CD8-positive, alpha-beta memory T cell (primary cell): ENCODE measurements around the gene PFKL. TPM values are rescaled to one million over a fixed set of nuclear protein-coding genes. Genes with fewer than 3 reads are reported as not detected.
A peak's percentile ranks its signal among the peaks of the same experiment; 100 is the strongest.

Experiments
- CTCF ChIA-PET: fragments of 350-600 bp; sonication (Branson Sonifier 250); formaldehyde crosslinking; loops from one replicate; lab custom pipeline; 2021; ENCODE audit warnings: antibody characterized with exemption; lab: Charles Lee
- POLR2A ChIA-PET: fragments of 350-600 bp; sonication (Branson Sonifier 250); formaldehyde crosslinking; loops from one replicate; lab custom pipeline; 2021; ENCODE audit warnings: antibody characterized with exemption; lab: Charles Lee
- DNase-seq, 5 donors: peaks; one replicate each; pipeline versions ENCODE4 v3.0.0 to v3.0.0-alpha.2; 2020 to 2022; ENCODE audit warnings: mixed read lengths in 1 of 5
- H3K27ac ChIP-seq: one replicate; pipeline ENCODE4 v1.7.0; 2013; ENCODE audit warnings: low read depth, mild to moderate bottlenecking, low read length, moderate library complexity
- H3K27me3 ChIP-seq: 2 replicates; pipeline ENCODE4 v1.7.0; 2013; ENCODE audit warnings: low read length, mild to moderate bottlenecking; ENCODE audit not compliant: insufficient read depth, poor library complexity, severe bottlenecking
- H3K36me3 ChIP-seq: 2 replicates; pipeline ENCODE4 v1.7.0; 2013; ENCODE audit warnings: mild to moderate bottlenecking, low read length, moderate library complexity; ENCODE audit not compliant: insufficient read depth
- H3K4me1 ChIP-seq: 2 replicates; pipeline ENCODE4 v1.7.0; 2013; ENCODE audit warnings: mild to moderate bottlenecking, low read length, moderate library complexity; ENCODE audit not compliant: insufficient read depth
- H3K4me3 ChIP-seq: 2 replicates; pipeline ENCODE4 v1.7.0; 2013; ENCODE audit warnings: mild to moderate bottlenecking, low read length
- H3K9me3 ChIP-seq: 2 replicates; pipeline ENCODE4 v1.7.0; 2013; ENCODE audit warnings: mild to moderate bottlenecking, low read length
- H3K27ac Mint-ChIP-seq, 8 donors: one replicate each; pipeline ENCODE4 v1.8.0; 2020 to 2021; ENCODE audit warnings: mixed read lengths in 8 of 8, mild to moderate bottlenecking in 6 of 8, inconsistent platforms in 3 of 8, moderate library complexity in 3 of 8
- H3K27me3 Mint-ChIP-seq, 2 donors: one replicate each; pipeline ENCODE4 v1.8.0; 2020 to 2021; ENCODE audit warnings: mixed read lengths in 2 of 2, mild to moderate bottlenecking in 1 of 2, moderate library complexity in 1 of 2
- H3K36me3 Mint-ChIP-seq, 3 donors: one replicate each; pipeline ENCODE4 v1.8.0; 2020 to 2021; ENCODE audit warnings: mixed read lengths in 3 of 3, inconsistent platforms in 1 of 3, mild to moderate bottlenecking in 1 of 3
- H3K4me1 Mint-ChIP-seq, 3 donors: one replicate each; pipeline ENCODE4 v1.8.0; 2020 to 2021; ENCODE audit warnings: mixed read lengths in 3 of 3, inconsistent platforms in 1 of 3, mild to moderate bottlenecking in 1 of 3
- H3K4me3 Mint-ChIP-seq, 7 donors: one replicate each; pipeline ENCODE4 v1.8.0; 2020 to 2021; ENCODE audit warnings: mixed read lengths in 7 of 7, mild to moderate bottlenecking in 6 of 7, moderate library complexity in 4 of 7, inconsistent platforms in 2 of 7
- H3K9me3 Mint-ChIP-seq, 5 donors: one replicate each; pipeline ENCODE4 v1.8.0; 2020 to 2022; ENCODE audit warnings: mixed read lengths in 5 of 5, mild to moderate bottlenecking in 3 of 5, moderate library complexity in 2 of 5, inconsistent platforms in 1 of 5
- polyA plus RNA-seq: library from polyadenylated mRNA; unstranded; fragments of 300-500 nt; fragmentation: Illumina TruSeq; gene quantifications from one replicate; pipeline ENCODE4 v1.2.3, GENCODE V29; 2021
- total RNA-seq, 2 experiments: library from RNA; stranded (reverse); gene quantifications; one replicate each; pipeline ENCODE4 v1.2.3, GENCODE V29; 2021

The PFKL gene
- total and polyA plus RNA-seq, 3 experiments from 2014 or later: 105 to 129 (median 122) TPM

GRCh38 chr21:44374601-44375280 is 74.9 kb downstream of the PFKL start:
- ChIA-PET POLR2A (no interaction called here), CTCF (no interaction called here)
- DNase-seq: no peak
- Mint-ChIP-seq H3K4me3 (peak overlapping the region; percentile 7 to 85 (median 60)), H3K27me3 (peaks cover 0 to 9% of the 10 kb centered on the region in 2 donors), H3K9me3 (peaks cover 0 to 4% (median 0%) of the 10 kb centered on the region in 5 donors), H3K27ac (peak overlapping the region in 5 of 8 donors; percentile 2 to 22 (median 5)), H3K36me3 (no peaks in the 10 kb centered on the region), H3K4me1 (peaks cover 27 to 33% (median 29%) of the 10 kb centered on the region in 3 donors)
- H3K27ac ChIP-seq: no peak overlapping the region
- peaks cover 8% of the 10 kb centered on the region for H3K27me3 ChIP-seq
- no peaks in the 10 kb centered on the region for H3K9me3 ChIP-seq
- H3K36me3 ChIP-seq: no peaks in the 10 kb centered on the region
- H3K4me1 ChIP-seq: peaks cover 32% of the 10 kb centered on the region
- no peak overlapping the region for H3K4me3 ChIP-seq

GRCh38 chr21:44375281-44375651 is 75.4 kb downstream of the PFKL start:
- Histone ChIP-seq H3K4me1 (peaks cover 32% of the 10 kb centered on the region), H3K4me3 (no peak overlapping the region), H3K9me3 (no peaks in the 10 kb centered on the region), H3K27ac (no peak overlapping the region), H3K27me3 (peaks cover 8% of the 10 kb centered on the region), H3K36me3 (no peaks in the 10 kb centered on the region)
- Mint-ChIP-seq H3K27ac (peak overlapping the region in 7 of 8 donors; percentile 2 to 78 (median 12)), H3K4me3 (peak overlapping the region; percentile 7 to 85 (median 60)), H3K4me1 (peaks cover 27 to 33% (median 29%) of the 10 kb centered on the region in 3 donors), H3K9me3 (peaks cover 0 to 4% (median 0%) of the 10 kb centered on the region in 5 donors), H3K27me3 (peaks cover 0 to 11% of the 10 kb centered on the region in 2 donors), H3K36me3 (no peaks in the 10 kb centered on the region)
- ChIA-PET CTCF (no interaction called here), POLR2A (no interaction called here)
- DNase-seq: peak in 3 of 5 donors; percentile 19 to 58 (median 43)

- POLR2A ChIA-PET: no interaction called here
- CTCF ChIA-PET: no interaction called here
- DNase-seq: no peak
- H3K9me3 ChIP-seq: no peaks in the 10 kb centered on the region
- peak overlapping the region in 6 of 7 donors; percentile 42 to 85 (median 68) for H3K4me3 Mint-ChIP-seq
- H3K27ac Mint-ChIP-seq: peak overlapping the region in 2 of 8 donors; percentile 61 to 68
- H3K27ac ChIP-seq: no peak overlapping the region
- H3K4me1 Mint-ChIP-seq: peaks cover 27 to 33% (median 29%) of the 10 kb centered on the region in 3 donors
- peaks cover 8% of the 10 kb centered on the region for H3K27me3 ChIP-seq
- peaks cover 1 to 11% of the 10 kb centered on the region in 2 donors for H3K27me3 Mint-ChIP-seq
- H3K4me3 ChIP-seq: no peak overlapping the region
- H3K36me3 ChIP-seq: no peaks in the 10 kb centered on the region
- H3K36me3 Mint-ChIP-seq: no peaks in the 10 kb centered on the region
- peaks cover 0 to 4% (median 0%) of the 10 kb centered on the region in 5 donors for H3K9me3 Mint-ChIP-seq
- H3K4me1 ChIP-seq: peaks cover 32% of the 10 kb centered on the region
Measured at GRCh38 chr21:44375761-44376241, 75.9 kb downstream of the PFKL start.

GRCh38 chr21:44376606-44377005 is 76.8 kb downstream of the PFKL start:
- peaks cover 8% of the 10 kb centered on the region for H3K27me3 ChIP-seq
- H3K4me3 ChIP-seq: no peak overlapping the region
- H3K4me1 ChIP-seq: peaks cover 32% of the 10 kb centered on the region
- H3K9me3 ChIP-seq: no peaks in the 10 kb centered on the region
- H3K9me3 Mint-ChIP-seq: peaks cover 0 to 4% (median 0%) of the 10 kb centered on the region in 5 donors
- peaks cover 27 to 33% (median 29%) of the 10 kb centered on the region in 3 donors for H3K4me1 Mint-ChIP-seq
- peak overlapping the region in 1 of 8 donors; percentile 23 for H3K27ac Mint-ChIP-seq
- ChIA-PET POLR2A (no interaction called here), CTCF (no interaction called here)
- H3K36me3 ChIP-seq: no peaks in the 10 kb centered on the region
- H3K4me3 Mint-ChIP-seq: peak overlapping the region in 1 of 7 donors; percentile 2
- DNase-seq: no peak
- H3K27me3 Mint-ChIP-seq: peaks cover 3 to 11% of the 10 kb centered on the region in 2 donors
- H3K27ac ChIP-seq: no peak overlapping the region
- H3K36me3 Mint-ChIP-seq: no peaks in the 10 kb centered on the region

Other genes starting within 250 kb of the PFKL start
- 10 to 100 TPM; 10.4 to 15.5 TPM for gene PWP2, start 192.7 kb upstream of the PFKL start, total RNA-seq
- 13.2 TPM for gene PWP2, start 192.7 kb upstream of the PFKL start, polyA plus RNA-seq
- 1 to 10 TPM; 7.6 to 9.0 TPM for gene GATD3, start 166.4 kb upstream of the PFKL start, total RNA-seq
- 47.3 TPM for gene GATD3, start 166.4 kb upstream of the PFKL start, polyA plus RNA-seq
- gene ICOSLG, start 59.1 kb upstream of the PFKL start, total RNA-seq: 1 to 10 TPM; 1.3 to 1.6 TPM
- gene ICOSLG, start 59.1 kb upstream of the PFKL start, polyA plus RNA-seq: 2.3 TPM
- gene DNMT3L, start 38.2 kb upstream of the PFKL start, total RNA-seq: not detected
- gene DNMT3L, start 38.2 kb upstream of the PFKL start, polyA plus RNA-seq: not detected
- not detected for gene AIRE, start 14.2 kb upstream of the PFKL start, total RNA-seq
- gene AIRE, start 14.2 kb upstream of the PFKL start, polyA plus RNA-seq: 0.22 TPM
- 10 to 100 TPM; 17.6 to 19.2 TPM for gene CFAP410, start 39.3 kb downstream of the PFKL start, total RNA-seq
- gene CFAP410, start 39.3 kb downstream of the PFKL start, polyA plus RNA-seq: 36.4 TPM
- gene TRPM2, start 53.6 kb downstream of the PFKL start, total RNA-seq: 1 to 10 TPM; 1.9 to 2.6 TPM
- 2.4 TPM for gene TRPM2, start 53.6 kb downstream of the PFKL start, polyA plus RNA-seq
- under 1 TPM; 0.80 to 0.90 TPM for gene LRRC3, start 155.5 kb downstream of the PFKL start, total RNA-seq
- 0.17 TPM for gene LRRC3, start 155.5 kb downstream of the PFKL start, polyA plus RNA-seq
- not detected for gene KRTAP10-1, start 240.1 kb downstream of the PFKL start, total RNA-seq
- gene KRTAP10-1, start 240.1 kb downstream of the PFKL start, polyA plus RNA-seq: not detected